ENCODE results near the gene SLC25A6.
"Not testable (repeated sequence)": the region's sequence is repeated elsewhere in the genome, so short reads cannot be mapped to it uniquely, and the experiment has no call there.

The SLC25A6 gene

GRCh38 chrX:1391707-1392375 is at the start of gene SLC25A6:
Gene SLC25A6, minus strand, starts transcription at chrX:1392113. Its CDS starts 104 bp downstream, at chrX:1392009.
- no peak for DNase-seq

- DNase-seq = no peak
Measured at GRCh38 chrX:1440506-1440905, 48.6 kb upstream of the SLC25A6 start.

- no peak for DNase-seq
Measured at GRCh38 chrX:1435241-1435895, 43.5 kb upstream of the SLC25A6 start.

GRCh38 chrX:1434871-1435240 is 42.9 kb upstream of the SLC25A6 start:
- DNase-seq = no peak

- no peak for DNase-seq
Measured at GRCh38 chrX:1433646-1434357, 41.9 kb upstream of the SLC25A6 start.

- no peak for DNase-seq
Measured at GRCh38 chrX:1430451-1430850, 38.5 kb upstream of the SLC25A6 start.

GRCh38 chrX:1427756-1428155 is 35.8 kb upstream of the SLC25A6 start:
- DNase-seq = no peak

GRCh38 chrX:1426321-1426720 is 34.4 kb upstream of the SLC25A6 start:
- not testable (repeated sequence) for DNase-seq

GRCh38 chrX:1425381-1425780 is 33.5 kb upstream of the SLC25A6 start:
- DNase-seq = no peak

- DNase-seq = no peak
Measured at GRCh38 chrX:1424147-1424851, 32.4 kb upstream of the SLC25A6 start.

GRCh38 chrX:1423215-1423614 is 31.3 kb upstream of the SLC25A6 start:
- no peak for DNase-seq

GRCh38 chrX:1422135-1422465 is 30.2 kb upstream of the SLC25A6 start:
- no peak for DNase-seq

- DNase-seq = no peak
Measured at GRCh38 chrX:1421433-1422134, 29.7 kb upstream of the SLC25A6 start.

- DNase-seq = no peak
Measured at GRCh38 chrX:1420371-1420770, 28.5 kb upstream of the SLC25A6 start.

GRCh38 chrX:1419545-1420355 is 27.8 kb upstream of the SLC25A6 start:
- DNase-seq = no peak

GRCh38 chrX:1418901-1419544 is 27.1 kb upstream of the SLC25A6 start:
- no peak for DNase-seq

- DNase-seq = no peak
Measured at GRCh38 chrX:1417921-1418771, 26.2 kb upstream of the SLC25A6 start.

GRCh38 chrX:1416965-1417760 is 25.2 kb upstream of the SLC25A6 start:
- DNase-seq = no peak

GRCh38 chrX:1416327-1416784 is 24.4 kb upstream of the SLC25A6 start:
- no peak for DNase-seq

All from activated naive CD4-positive, alpha-beta T cell (primary cell).